Epidermal melanocyte (primary cell): ENCODE data around the gene TMEM9B.

Experiments
- DNase-seq: peaks from one replicate; pipeline ENCODE4 v3.0.0; 2011; ENCODE audit warnings: low spot score; ENCODE audit not compliant: insufficient read length

The TMEM9B gene

DNA sequence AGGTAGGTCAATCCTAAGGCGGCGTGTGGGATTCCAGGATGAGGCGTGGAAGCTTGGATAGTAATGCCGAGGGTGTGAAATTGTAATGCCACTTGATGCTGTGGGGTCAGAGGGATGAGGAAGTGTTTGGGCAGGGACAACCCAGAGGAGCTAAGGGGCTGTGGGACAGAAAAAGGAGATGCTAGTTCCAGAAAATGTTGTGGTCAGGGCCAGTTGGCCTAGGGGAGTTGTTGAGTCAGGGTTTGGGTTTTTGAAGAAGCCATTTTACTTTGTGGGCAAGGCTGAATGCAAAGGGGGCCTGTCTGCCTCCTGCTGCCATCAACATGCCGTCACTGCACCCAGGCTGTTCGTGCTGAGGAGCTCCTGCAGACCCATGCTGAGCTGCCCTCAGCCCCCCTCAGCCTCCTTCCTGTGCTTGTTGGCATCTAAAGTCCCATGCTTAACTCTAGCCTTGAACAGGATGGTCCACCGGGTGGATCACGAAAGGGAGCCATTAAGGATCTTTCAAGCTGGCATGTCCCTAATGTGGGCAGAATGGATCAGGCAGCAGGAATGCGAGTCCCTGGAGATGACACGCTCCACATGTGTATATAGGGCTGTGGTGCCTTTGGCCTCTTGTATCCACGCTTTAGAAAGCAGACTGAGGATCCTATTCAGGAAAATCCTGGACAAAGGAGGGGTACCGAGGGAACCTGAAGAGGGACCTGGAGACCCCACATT is 33.6 kb downstream of the TMEM9B start:
- DNase-seq: no peak

DNA sequence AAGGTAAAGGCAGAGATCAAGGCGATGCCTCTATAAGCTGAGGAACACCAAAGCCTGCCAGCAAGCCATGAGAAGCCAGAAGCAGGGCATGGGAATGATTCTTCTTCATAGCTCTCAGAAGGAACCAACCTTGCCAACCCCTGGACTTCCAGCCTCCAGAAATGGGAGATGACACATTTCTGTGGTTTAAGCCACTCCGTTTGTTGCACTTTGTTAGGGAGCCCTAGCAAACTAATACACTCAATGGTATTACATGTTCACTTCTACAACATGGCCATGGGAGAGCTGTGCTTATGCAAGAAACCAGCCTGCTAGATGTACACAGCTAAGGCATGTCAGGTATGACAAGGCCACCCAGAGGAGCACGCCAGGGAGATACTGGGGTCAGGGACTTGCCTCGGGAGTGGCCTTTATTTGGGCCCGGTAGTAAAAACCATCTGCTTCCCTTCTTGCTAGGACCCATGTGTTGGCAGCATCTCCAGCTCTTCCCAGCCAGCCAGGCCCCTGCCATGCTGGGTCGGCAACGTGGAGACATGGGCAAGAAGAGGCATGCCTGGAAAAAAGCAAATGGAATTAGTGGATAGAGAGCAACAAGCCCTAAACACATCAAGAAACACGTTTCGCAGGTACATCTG is 35.1 kb downstream of the TMEM9B start:
- no peak for DNase-seq

DNA sequence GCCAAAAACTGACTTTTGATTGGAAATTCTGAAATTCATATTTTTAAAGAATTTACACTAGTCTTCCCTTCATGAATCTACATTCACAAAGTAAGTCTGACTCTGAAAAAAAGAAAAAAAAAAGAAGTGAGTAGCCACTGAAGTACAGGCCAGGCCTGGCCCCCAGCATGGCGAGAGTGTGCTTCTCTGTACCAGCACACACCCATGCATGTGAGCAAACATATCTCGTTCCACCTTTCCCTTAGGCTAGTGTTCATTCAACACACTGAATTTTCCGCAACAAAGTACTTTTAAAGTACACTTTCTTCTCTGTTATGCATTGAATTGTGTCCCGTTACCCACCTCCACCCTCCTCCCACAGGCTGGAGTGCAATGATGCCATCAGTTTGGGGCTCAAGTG is 36.0 kb downstream of the TMEM9B start:
- DNase-seq: no peak

DNA sequence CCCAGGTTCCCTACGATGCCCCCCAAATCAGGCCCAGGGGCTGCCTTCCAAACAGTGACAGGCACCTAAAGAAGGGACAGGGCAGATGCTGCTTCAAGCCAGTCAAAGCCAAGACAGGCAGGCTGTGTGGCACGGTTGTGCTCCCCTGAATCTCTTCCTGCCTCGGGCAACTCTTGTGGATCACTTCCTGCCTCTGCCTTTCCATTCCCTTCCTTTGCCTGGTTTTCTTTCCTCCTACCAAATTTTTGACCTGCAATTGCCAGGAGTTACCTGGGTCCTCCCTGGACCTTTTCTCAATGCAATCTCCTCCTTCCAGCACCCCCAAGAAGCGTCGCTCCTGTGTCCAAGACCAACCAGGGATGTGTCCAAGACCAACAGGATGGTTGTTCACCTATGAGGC is 37.0 kb downstream of the TMEM9B start:
- DNase-seq: no peak

DNA sequence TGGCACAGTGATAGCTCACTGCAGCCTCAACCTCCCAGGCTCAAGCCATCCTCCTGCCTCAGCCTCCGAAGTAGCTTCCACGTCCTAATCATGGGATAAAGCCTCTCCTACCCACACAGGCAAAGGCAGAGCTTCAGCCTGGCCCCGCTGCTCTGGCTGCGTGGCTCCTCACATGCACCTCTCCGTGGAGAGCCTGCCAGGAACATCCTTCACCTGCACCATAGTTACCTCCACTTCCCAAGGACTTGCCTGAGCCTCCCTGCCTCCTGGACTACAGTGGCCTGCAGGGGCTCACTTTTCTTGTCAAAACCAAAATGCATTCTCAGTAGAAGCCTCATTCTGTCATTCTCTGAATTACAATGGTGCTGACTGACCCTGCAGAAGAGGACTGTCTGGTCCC is 38.0 kb downstream of the TMEM9B start:
- no peak for DNase-seq

DNA sequence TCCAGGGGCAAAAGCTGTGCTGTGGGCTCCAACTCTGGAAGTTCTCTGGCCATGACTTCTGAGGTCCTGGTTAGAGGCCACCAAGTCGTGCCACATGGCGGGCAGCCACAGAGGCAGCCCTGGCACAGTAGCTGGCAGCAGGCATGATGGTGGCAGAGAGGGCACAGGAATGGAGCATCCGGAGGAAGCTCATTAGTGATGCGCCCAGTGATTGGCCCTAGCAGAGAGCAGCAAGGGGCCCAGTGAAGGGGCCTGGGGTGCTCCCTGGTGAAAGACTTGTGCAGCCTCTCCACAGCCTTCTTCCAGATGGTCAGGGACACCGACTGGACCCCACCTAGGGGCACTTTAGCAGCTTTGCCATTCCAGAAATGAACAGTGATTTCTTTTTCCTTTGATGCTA is 38.5 kb downstream of the TMEM9B start:
- DNase-seq: no peak

DNA sequence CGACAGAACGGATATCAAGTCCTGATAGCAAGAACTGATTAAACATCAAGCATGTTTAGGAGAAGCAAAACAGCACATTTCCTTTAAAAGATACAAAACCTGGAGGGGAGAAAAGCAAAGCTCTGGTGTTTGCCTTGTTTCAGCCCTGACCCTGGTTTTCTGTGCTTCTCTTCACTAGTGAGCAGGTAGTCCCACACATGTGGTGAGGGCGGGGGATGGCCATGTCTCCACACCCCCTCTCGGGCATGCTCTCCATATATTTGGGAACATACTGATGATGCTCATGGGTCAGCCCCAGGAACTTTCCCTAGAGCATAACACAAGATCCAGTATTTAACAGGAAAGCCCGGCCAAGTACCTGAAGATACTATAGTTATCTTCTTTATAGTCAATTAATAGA is 41.6 kb downstream of the TMEM9B start:
- DNase-seq: no peak

DNA sequence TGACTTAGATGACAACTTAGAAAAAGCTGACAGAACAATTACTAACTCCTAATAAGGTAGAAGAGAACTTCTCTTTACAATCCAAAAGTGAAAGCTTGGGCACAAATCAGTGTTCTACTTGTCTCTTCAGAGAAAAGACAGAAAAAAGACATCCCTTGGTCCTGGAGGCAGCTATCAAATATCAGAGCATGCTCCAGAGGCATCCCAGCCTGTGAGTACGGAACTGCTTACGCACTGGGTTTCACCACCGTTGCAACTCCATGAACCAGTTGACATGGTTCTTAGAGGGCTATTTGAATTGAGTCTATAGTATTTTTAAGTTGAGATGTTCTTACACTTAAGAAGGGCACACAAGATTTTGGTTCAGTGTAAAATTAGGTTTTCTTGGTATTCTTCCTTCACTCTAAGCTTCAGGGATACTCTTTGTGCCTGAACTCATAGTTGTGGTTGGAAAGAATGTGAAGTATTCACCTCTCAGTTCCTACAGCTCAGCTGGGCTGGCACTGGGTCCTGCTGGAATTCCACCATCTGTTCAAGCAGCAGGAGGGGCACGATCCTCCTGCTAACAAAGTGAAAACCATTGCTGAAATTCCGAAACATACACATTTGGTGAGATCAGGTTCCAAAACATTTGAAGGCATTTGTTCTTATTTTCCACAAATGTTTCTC is 47.0 kb downstream of the TMEM9B start:
- peak; percentile 79 for DNase-seq

DNA sequence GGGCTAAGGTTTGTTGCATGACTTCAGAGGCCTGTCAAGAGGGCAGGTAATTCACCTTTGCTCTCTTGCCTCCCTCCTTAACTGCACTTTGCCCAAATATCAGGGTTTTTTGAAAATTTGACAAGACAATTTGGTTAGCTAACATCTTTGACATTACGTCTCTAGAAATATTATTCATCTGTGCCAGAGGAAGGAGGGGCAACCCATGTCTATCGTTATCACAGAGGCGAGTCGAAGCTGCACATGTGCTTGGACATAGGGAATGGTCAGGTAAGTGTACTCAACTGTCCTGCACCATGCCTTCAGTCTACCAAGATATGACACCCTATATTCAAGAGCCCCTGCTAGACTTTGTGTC is 49.6 kb downstream of the TMEM9B start:
- no peak for DNase-seq

DNA sequence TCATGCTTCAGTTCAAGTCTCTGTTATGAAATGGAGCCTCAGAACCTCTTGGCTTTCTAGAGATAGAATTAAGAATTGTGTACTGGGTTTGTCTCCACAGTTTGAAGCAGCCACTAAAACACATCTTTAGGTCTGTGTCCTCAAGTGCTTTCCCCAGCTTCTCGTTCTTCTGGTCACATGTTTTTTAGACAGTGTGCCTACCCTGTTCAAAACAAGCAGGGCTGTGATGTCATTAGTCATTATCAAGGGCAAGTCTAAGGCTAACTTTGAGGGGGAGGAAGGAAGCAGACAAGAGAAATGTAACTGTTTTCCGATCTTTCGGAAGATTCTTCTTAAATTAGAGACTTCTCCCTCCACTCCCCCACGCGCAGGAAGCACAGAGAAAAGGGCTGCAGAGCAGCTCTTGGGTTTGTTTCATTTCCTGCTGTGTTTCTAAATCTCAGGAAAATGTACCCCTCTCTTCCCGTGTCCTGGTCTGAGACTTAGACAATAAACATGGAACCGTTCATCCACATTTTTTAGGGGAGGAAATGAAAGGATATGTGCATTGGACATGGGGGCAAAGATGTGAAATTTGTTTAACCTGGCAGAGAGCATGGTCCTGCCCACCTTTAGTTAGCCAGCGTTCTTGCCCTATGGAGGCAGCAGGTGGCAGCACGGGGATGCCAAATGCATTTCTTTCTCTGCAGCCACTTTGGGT is 50.1 kb downstream of the TMEM9B start:
- DNase-seq: no peak

DNA sequence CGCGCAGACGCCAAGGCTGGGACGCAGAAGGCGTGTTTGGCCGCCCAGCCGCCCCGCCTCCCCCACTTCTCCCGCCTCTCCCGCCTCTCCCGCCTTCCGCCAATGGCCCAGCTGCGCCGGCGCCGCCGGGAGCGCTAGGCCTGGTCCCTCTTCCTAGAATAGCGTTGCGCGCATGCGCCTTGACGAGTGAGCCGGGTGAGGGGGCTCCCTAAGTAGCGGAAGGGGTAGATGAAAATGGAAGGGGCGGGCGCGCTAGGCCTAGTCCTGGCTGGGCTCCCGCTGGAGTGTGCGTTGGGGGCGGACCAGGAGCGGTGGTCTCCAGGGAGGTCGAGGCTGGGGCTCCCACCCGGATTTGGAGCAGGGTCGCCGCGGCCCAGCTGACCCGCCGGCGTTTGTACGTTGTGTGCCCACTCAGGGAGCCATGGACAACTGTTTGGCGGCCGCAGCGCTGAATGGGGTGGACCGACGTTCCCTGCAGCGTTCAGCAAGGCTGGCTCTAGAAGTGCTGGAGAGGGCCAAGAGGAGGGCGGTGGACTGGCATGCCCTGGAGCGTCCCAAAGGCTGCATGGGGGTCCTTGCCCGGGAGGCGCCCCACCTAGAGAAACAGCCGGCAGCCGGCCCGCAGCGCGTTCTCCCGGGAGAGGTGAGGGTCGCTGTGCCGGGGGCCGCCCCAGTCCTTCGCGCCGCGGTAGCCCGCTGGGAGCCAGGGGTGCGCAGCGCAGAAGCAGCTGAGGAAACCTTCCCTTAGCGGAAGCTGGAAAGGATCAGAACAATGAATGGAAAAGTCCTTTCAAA is 53.0 kb downstream of the TMEM9B start, which contains the start of gene AKIP1:
AKIP1 (plus strand) TSS at position 161 of the 795 bp plus-strand sequence; CDS start at position 422, 261 bp downstream.
- peak; percentile 86 for DNase-seq

DNA sequence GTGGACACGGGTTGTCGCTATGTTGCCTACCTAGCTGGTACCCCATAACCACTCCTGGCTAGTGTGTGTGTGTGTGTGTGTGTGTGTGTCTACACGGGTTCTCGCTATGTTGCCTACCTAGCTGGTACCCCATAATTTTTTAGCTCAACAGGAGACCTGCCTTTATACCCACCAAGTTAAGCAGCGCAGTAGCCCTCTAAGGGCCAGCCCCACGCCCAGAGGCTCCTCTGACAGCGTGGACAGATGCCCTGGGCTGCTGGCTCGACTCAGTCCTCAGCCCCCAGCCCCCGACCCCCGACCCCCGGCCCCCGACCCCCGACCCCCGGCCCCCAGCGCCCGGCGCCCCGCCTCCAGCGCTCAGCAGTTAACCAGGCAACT is 53.6 kb downstream of the TMEM9B start:
- no peak for DNase-seq

DNA sequence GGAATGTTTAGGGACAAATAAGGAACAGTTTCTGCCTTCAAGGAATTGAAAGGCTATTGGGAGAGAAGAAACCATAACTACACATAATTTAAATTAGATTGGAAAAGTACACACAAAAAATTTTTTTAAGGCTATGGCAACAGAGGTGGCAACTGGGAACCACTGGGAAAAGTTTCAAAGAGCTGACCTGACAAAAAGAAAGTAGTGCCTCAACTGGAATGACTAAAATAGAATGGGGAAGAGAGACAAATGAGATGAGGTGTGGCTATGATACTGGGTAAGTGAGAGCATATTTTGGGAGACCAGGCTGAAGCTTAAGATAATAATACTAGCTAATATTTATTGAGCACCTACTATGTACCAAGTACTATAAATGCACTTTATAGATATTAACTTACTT is 56.1 kb downstream of the TMEM9B start:
- no peak for DNase-seq

DNA sequence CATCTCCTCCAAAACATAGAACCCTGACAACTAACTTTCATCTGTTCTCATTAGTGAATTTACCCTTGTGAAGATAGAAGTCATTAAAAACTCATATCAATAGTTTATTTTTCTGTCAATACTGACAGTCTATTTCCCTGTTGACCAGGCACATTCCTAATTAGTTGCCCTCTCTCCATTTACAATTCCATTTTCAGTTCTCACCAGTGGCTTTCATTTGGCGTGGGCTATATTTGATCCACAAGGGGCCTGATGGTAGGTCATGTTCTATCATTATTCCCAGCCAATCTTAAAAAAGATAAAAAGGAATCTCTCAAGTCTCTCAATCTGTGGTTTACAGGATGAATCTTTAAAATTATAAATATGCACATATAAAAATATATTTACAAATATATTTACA is 57.1 kb downstream of the TMEM9B start:
- DNase-seq: no peak

DNA sequence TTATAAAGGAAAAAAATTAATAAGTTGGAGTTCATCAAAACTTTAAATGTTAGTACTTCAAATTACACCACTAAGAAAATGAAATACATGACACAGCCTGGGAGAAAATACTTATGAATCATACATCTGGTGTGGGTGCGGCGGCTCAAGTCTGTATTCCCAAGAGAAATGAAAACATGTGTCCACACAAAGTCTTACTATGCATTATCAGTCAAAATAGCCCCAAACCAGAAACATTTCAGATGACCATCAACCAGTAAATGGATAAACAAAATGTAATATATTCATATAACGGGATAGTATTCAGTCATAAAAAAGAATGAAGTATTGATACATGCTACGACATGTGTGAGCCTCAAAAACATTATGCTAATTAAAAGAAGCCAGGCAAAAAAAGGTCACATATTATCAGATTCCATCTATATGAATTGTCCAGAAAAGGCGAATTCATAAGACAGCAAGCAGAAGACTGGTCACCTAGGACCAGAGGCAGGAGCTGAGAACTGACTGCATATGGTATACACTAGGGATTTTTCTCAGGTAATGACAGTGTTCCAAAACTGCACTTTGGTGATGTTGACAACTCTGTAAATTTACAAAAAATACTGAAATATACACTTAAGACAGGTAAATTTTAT is 58.6 kb downstream of the TMEM9B start:
- DNase-seq: no peak

DNA sequence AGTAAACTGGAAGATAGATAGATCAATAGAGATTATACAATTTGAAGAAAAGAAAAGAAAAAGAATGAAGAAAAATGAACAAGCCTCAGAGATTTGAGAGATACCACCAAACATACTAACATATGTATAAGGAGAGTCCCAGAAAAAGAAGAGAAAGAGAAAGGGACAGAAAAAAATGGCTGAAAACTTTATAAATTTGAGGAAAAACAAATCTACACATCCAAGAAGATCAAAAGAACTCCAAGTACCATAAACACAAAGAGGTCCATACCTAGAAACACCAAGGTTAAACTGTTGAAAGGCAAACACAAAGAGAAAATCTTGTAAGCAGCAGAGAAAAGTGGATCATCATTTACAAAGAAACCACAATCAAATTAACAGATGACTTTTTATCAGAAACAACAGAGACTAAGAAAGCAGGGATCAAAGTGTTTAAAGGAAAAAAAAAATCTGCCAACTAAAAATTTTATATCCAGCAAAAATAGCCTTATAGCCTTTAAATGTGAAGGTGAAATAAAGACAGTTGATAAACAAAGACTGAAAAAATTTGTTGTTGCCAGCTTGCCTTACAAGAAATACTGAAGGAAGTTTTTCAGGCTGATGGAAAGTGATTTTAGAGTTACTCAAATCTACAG is 65.0 kb downstream of the TMEM9B start:
- DNase-seq: no peak
